Endothelial cell of umbilical vein (primary cell): ENCODE data around the gene C11orf68. TPM values are rescaled to one million over a fixed set of nuclear protein-coding genes. Genes with fewer than 3 reads are reported as not detected.

Experiments used
- BruUV-seq: library from RNA; stranded (reverse); fragments of 400-500 nt; replicated peaks from 2 replicates; lab custom pipeline; 2021; lab: Mats Ljungman, UMichigan
- CTCF ChIA-PET: fragments of 300-600, 350-600 bp; sonication (Branson Sonifier 250); formaldehyde crosslinking; loops from one replicate; lab custom pipeline; 2021; ENCODE audit warnings: antibody characterized with exemption, inconsistent platforms; lab: Charles Lee
- POLR2A ChIA-PET: fragments of 300-600, 350-600 bp; sonication (Branson Sonifier 250); formaldehyde crosslinking; loops from one replicate; lab custom pipeline; 2021; ENCODE audit warnings: antibody characterized with exemption, inconsistent platforms; lab: Charles Lee
- DNase-seq: peaks from one replicate; pipeline ENCODE4 v3.0.0-alpha.2; 2011; ENCODE audit warnings: low read depth, low spot score
- FAIRE-seq: peaks from 2 replicates; lab custom pipeline; 2011; peaks lifted over from hg19 to GRCh38; lab: Jason Lieb, UNC
- H2AFZ ChIP-seq: 2 replicates; pipeline ENCODE4 v1.6.0; 2012; ENCODE audit warnings: low read depth, low read length, control low read depth, inconsistent platforms
- H3K27ac ChIP-seq: 2 replicates; pipeline ENCODE4 v1.5.1; 2011; ENCODE audit warnings: low read depth, mild to moderate bottlenecking, control low read depth, low read length, moderate library complexity; ENCODE audit not compliant: insufficient read depth
- H3K27me3 ChIP-seq, 2 experiments: 2 replicates each; pipeline versions ENCODE4 v1.6.0 to v1.6.1; 2011; ENCODE audit warnings: low read length in 2 of 2, mixed read lengths in 1 of 2; ENCODE audit not compliant: control insufficient read depth in 2 of 2, insufficient read depth in 2 of 2
- H3K36me3 ChIP-seq, 2 experiments: 2 replicates in 1 of 2; 3 replicates in 1 of 2; pipeline ENCODE4 v1.5.1; 2011; ENCODE audit warnings: low read length in 2 of 2, mild to moderate bottlenecking in 1 of 2, moderate library complexity in 1 of 2; ENCODE audit not compliant: control insufficient read depth in 2 of 2, insufficient read depth in 2 of 2; ENCODE audit errors: extremely low read depth in 1 of 2
- H3K4me1 ChIP-seq: 3 replicates; pipeline ENCODE4 v1.5.1; 2011; ENCODE audit warnings: mild to moderate bottlenecking, low read length; ENCODE audit not compliant: control insufficient read depth, insufficient read depth; ENCODE audit errors: extremely low read depth
- H3K4me2 ChIP-seq: 2 replicates; pipeline ENCODE4 v1.6.1; 2011; ENCODE audit warnings: low read length, control low read depth, mixed read lengths; ENCODE audit not compliant: insufficient read depth
- H3K4me3 ChIP-seq, 3 experiments: fragments of 200-600 bp in 1 of 3; sonication (generic), shearing (Covaris generic) in 1 of 3; replicated peaks in 1 of 3; 2 replicates each; pipeline ENCODE4 v1.5.1; 2011 to 2016; ENCODE audit warnings: control low read depth in 3 of 3, low read length in 3 of 3, mild to moderate bottlenecking in 2 of 3, inconsistent platforms in 1 of 3, low read depth in 1 of 3, moderate library complexity in 1 of 3; ENCODE audit not compliant: insufficient read depth in 1 of 3
- H3K79me2 ChIP-seq: 2 replicates; pipeline ENCODE4 v1.6.0; 2012; ENCODE audit warnings: low read length, inconsistent platforms; ENCODE audit not compliant: control insufficient read depth, insufficient read depth
- H3K9ac ChIP-seq: replicated peaks from 2 replicates; pipeline ENCODE3; 2011; ENCODE audit warnings: low read length, control low read depth; ENCODE audit not compliant: insufficient read depth; ENCODE audit errors: extremely low read depth
- H3K9me1 ChIP-seq: replicated peaks from 3 replicates; pipeline ENCODE4 v1.6.0; 2011; ENCODE audit warnings: mild to moderate bottlenecking, low read length; ENCODE audit not compliant: control insufficient read depth, insufficient read depth; ENCODE audit errors: extremely low read depth
- H3K9me3 ChIP-seq: replicated peaks from 2 replicates; pipeline ENCODE4 v1.5.1; 2012; ENCODE audit warnings: low read length, inconsistent platforms; ENCODE audit not compliant: control insufficient read depth, insufficient read depth
- H4K20me1 ChIP-seq: replicated peaks from 2 replicates; pipeline ENCODE3; 2011; ENCODE audit warnings: mild to moderate bottlenecking, low read length; ENCODE audit not compliant: control insufficient read depth, insufficient read depth; ENCODE audit errors: extremely low read depth
- CTCF ChIP-seq, 2 donors: IDR thresholded peaks; 1 replicate in 1 of 2; 2 replicates in 1 of 2; pipeline ENCODE4 v1.5.1; 2011; ENCODE audit warnings: low read length in 2 of 2, mild to moderate bottlenecking in 2 of 2, moderate library complexity in 2 of 2, control low read depth in 1 of 2, inconsistent platforms in 1 of 2, low read depth in 1 of 2; ENCODE audit not compliant: insufficient read depth in 1 of 2; ENCODE audit errors: extremely low read depth in 1 of 2
- EZH2 ChIP-seq: IDR thresholded peaks from 2 replicates; pipeline ENCODE4 v1.6.1; 2012; ENCODE audit warnings: borderline replicate concordance, low read depth, mild to moderate bottlenecking, moderate library complexity, low read length, inconsistent platforms; ENCODE audit not compliant: severe bottlenecking
- FOS ChIP-seq: IDR thresholded peaks from 2 replicates; pipeline ENCODE4 v1.6.1; 2011; ENCODE audit warnings: mild to moderate bottlenecking, low read length, moderate library complexity, borderline replicate concordance; ENCODE audit not compliant: insufficient read depth
- GATA2 ChIP-seq: IDR thresholded peaks from 2 replicates; pipeline ENCODE4 v1.7.0; 2011; ENCODE audit warnings: low read depth, mild to moderate bottlenecking, moderate library complexity, mixed read lengths, low read length; ENCODE audit not compliant: insufficient read length, insufficient read depth
- JUN ChIP-seq: IDR thresholded peaks from 2 replicates; pipeline ENCODE4 v1.6.1; 2011; ENCODE audit warnings: borderline replicate concordance, low read depth; ENCODE audit not compliant: insufficient read length, insufficient read depth
- MAX ChIP-seq: IDR thresholded peaks from 2 replicates; pipeline ENCODE4 v1.6.1; 2011; ENCODE audit not compliant: insufficient read depth, insufficient read length
- MYC ChIP-seq: IDR thresholded peaks from one replicate; pipeline ENCODE4 v1.6.1; 2011; ENCODE audit warnings: mild to moderate bottlenecking, low read depth, low read length
- POLR2A ChIP-seq: IDR thresholded peaks from 2 replicates; pipeline ENCODE4 v1.6.1; 2012; ENCODE audit warnings: low read depth, mild to moderate bottlenecking, control low read depth, low read length
- POLR2AphosphoS5 ChIP-seq: IDR thresholded peaks from 2 replicates; pipeline ENCODE4 v1.6.1; 2012; ENCODE audit warnings: low read depth, mild to moderate bottlenecking, control low read depth, low read length, moderate library complexity; ENCODE audit not compliant: insufficient read depth
- dilution Hi-C: fragments of 300-500 bp; cut with MboI; formaldehyde crosslinking; loops from one replicate; pipeline ENCODE4 v1.15.0; 2019; ENCODE audit warnings: low sequenced_read_pairs; ENCODE audit not compliant: extremely low pct_ligation_motif_present
- intact Hi-C: fragments of 100-400 bp; cut with micrococcal nuclease; formaldehyde crosslinking; loops from one replicate; pipeline ENCODE4 v1.10.0; 2022
- polyA plus RNA-seq, 4 experiments: library from polyadenylated mRNA; depleted of rRNA in 3 of 4; stranded (reverse) in 3 of 4; unstranded in 1 of 4; fragments of >200 nt; gene quantifications; 2 replicates each; pipeline versions ENCODE4 v1.2.1 to v1.2.3, GENCODE V29; 2011 to 2012; ENCODE audit warnings: missing spikeins in 1 of 4
- total RNA-seq: library from RNA; stranded (reverse); gene quantifications from 2 replicates; pipeline ENCODE4 v1.2.3, GENCODE V29; 2021

C11orf68 gene
- total and polyA plus RNA-seq, 2 donors (not counting 3 experiments of a cell fraction or from before 2014, with no cell fraction given), result 35.6 to 66.5 TPM

- no peak overlapping the region for H3K27ac ChIP-seq
- H3K4me3 ChIP-seq, result no peak overlapping the region
- intact Hi-C loops, result no loop called here
- dilution Hi-C loops, result no loop called here
- no peak overlapping the region for H3K9ac ChIP-seq
- FAIRE-seq (no peak), DNase-seq (no peak)
- TF ChIP-seq FOS, result no peak
- TF ChIP-seq CTCF (IDR thresholded peaks at IDR 0.05; ENCODE audit: extremely low read depth in 1 of 2, insufficient read depth in 1 of 2, low read depth in 1 of 2, low read length in 2 of 2), result no peak
- TF ChIP-seq POLR2A, result no peak
- no peak for TF ChIP-seq JUN
- no peak for TF ChIP-seq MAX
- TF ChIP-seq GATA2, result no peak
- TF ChIP-seq EZH2, result no peak
- TF ChIP-seq MYC, result no peak
- TF ChIP-seq POLR2AphosphoS5, result no peak
- H3K9me1 ChIP-seq, result no peaks in the 10 kb centered on the region
- no peak overlapping the region for H2AFZ ChIP-seq
- H3K4me2 ChIP-seq, result no peak overlapping the region
- H4K20me1 ChIP-seq, result no peaks in the 10 kb centered on the region
- H3K79me2 ChIP-seq, result peaks cover 19% of the 10 kb centered on the region
- peaks cover 8% of the 10 kb centered on the region for H3K4me1 ChIP-seq
- no peaks in the 10 kb centered on the region for H3K9me3 ChIP-seq
- ChIA-PET CTCF (no interaction called here), POLR2A (interaction anchor here (0.7 kb wide), 1 partner anchor 13 kb away, joined by 8 read pairs; no protein-coding TSS in a partner anchor)
- BruUV-seq, result no TSS peak
- no peaks in the 10 kb centered on the region for H3K27me3 ChIP-seq
- peaks cover 9 to 55% of the 10 kb centered on the region in 2 experiments for H3K36me3 ChIP-seq
Observed at GRCh38 chr11:65967329-65967934, 48.6 kb upstream of the C11orf68 start.
